HG03558 (cell line): Measurements from ENCODE around the gene SLC16A12.
"Not testable (repeated sequence)": the region's sequence is repeated elsewhere in the genome, so short reads cannot be mapped to it uniquely, and the experiment has no call there.

Experiments
- ATAC-seq: cut with Tn5 transposase; IDR thresholded peaks from one replicate; pipeline ENCODE4 v1.9.1; 2021; ENCODE audit warnings: moderate number of reproducible peaks; ENCODE audit not compliant: unreplicated experiment; ENCODE audit errors: extremely low read depth

SLC16A12 gene

DNA sequence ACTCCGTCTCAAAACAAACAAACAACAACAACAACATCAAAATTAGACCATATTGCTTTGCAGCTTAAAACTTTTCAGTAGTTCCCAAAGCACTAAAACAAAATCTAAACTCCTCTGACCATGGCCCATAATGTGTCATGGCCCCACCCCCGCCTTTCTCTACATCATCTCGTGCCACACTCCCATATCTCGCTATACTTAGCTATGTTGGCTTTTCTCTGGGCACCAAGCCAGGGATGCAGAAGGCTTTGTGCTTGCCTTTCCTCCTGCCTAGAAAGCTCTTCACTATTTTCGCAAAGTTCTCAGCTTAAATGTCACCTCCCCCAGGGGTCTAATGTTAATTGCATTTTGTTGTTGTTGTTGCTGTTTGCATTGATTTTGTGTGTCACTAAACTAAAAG is 15.1 kb upstream of the SLC16A12 start:
- no peak for ATAC-seq

DNA sequence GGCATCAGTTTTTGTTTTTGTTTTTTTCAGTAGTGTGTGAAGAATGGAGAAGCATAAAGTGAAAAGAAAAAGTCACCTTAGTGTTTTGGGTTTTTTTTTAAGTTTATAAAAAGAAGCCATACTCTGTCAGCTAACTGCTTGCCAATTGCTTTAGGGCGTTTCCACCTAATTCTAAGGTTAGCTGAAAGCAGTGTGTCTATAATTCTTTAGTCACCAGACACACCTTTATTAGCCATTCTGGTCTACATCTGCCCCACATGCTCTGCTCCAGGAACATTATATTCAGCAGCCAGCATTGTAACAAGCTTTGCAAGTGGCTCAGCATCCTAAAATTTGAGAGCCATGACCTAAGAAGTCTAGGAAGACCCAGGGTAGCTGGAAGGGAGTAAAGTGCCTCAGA is 14.1 kb upstream of the SLC16A12 start:
- no peak for ATAC-seq

GRCh38 chr10:89548673-89549072 is 13.3 kb upstream of the SLC16A12 start:
- ATAC-seq = no peak

DNA sequence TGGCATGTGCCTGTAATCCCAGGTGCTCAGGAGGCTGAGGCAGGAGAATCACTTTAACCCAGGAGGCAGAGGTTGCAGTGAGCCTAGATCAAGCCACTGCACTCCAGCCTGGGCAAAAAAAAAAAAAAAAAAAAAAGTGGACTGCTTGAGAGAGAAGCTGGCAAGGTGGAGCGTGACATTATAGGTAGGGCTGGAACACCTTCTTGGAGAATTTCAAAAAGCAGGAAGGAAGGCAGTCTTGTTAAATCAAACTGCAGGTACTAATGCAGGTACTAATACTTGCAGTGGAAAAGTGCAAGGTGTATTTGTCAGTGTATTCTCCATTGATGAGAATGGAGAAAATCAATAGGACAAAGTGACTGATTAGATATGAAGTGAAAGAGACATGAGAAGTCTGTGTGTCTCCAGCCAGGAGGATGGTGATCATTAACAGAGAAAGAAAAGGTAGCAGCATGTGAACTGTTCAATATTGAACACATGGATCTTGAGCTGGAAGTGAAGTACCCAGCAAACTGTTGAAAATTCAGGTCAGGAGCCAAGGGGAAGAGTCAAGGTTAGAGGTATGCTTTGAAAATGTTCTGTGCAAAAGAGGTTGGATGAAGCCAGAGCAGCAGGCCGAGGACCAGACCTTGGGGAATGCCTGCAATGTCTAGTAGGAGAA is 12.6 kb upstream of the SLC16A12 start:
- ATAC-seq = no peak

DNA sequence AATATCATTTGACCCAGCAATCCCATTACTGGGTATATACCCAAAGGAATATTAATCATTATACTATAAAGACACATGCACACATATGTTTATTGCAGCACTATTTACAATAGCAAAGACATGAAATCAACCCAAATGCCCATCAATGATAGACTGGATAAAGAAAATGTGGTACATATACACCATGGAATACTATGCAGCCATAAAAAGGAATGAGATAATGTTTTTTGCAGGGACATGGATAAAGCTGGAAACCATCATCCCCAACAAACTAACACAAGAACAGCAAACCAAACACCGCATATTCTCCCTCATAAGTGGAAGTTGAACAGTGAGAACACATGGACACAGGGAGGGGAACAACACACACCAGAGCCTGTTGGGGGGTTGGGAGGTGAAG is 11.3 kb upstream of the SLC16A12 start:
- ATAC-seq = not testable (repeated sequence)

DNA sequence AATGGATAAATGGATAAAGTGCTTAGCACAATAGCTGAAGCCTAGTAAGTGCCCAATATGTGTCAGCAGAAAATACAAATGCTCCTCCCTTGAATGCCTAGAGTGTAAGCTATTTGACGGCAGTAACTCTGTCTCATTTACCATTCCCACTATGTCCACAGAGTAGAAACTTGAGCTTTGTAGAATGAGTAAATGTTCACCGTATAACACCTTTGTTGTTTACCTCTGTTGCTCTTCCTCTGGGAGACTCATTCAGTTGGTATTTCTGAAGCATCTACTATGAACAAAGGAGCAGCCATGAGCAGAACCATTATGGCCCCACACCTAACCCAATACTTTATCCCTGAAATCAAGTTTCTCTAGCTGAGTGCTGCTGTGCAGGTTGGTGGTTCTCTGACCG is 8.4 kb upstream of the SLC16A12 start:
- ATAC-seq = no peak

DNA sequence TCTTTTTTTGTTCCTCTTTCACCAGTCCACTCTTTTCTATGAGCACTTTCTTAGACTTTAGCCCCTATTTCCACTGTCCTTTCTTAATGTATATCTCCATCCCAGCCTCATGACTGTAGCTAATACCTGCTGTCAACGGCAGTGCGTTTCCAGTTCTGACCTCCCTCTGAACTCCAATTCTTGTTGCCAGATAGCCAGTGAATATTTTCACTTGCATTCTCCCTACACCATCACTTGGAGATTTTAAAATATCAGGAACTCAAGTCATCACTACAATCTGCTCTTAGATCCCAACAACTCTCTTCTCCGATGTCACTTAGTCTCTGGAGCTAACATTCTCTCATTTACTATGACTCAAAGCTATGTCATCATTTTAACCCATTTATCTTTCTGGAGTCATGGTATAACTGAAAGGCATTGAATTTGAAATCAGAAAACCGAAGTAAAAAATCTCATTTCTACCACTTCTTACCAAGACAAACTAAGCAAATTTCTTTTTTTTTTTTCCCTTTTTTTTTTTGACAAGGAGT is 5.1 kb upstream of the SLC16A12 start:
- ATAC-seq = no peak

GRCh38 chr10:89537364-89537763 is 2.0 kb upstream of the SLC16A12 start:
- no peak for ATAC-seq

DNA sequence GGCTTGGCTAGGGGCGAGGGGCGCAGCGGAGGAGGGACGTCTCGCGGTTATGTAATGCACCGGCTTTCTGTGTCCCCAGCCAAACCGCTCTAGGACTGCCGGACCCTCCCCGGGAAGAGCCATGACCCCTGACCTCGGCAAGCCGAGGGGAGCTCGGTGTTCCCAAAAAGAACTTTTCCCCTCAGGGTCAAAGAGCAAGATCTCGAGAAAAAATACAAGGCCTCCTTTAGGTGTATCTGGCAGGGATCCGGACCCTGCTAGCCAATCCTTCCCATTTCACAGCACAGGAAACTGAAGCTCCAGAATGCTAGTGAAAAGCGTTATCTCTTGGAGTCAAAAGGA is 590 bp upstream of the SLC16A12 start:
- ATAC-seq = no peak

GRCh38 chr10:89534826-89535166 is 598 bp downstream of the SLC16A12 start:
- no peak for ATAC-seq

DNA sequence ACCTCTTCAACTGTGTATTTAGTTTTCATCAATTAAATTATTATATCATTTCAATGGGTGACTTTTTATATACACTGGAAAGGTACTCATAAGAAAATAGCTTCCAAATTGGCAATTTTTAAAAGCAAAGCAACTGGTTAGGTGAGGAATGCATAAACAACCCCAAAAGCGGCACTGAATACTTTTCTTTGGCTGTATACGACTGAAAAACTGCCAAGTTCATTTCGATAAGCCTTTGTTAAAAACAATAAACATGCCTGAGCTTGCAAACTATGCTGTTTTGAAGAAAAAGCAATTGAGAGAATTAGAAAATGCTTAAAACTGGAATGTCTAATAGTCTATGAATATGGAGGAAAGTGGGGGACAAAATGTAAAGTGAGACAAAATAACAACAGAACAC is 2.9 kb downstream of the SLC16A12 start:
- ATAC-seq = no peak

DNA sequence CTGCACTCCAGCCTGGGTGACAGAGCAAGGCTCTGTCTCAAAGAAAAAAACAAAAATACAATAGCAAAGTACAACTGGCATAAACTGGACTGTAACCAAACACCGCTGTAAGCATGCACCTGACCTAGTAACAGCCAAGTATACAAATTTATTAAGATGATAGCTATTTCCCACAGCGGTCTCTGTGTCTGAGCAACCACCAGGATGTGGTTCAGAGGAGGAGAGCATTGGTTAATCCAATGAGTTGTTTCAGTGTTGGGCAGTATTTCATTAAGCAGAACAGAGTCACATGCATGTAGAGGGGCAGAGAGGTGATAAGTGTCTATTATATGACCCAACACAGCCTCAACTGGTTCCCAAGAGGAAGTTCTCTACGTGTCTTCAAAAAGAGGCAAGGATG is 4.0 kb downstream of the SLC16A12 start:
- ATAC-seq = no peak

- ATAC-seq = not testable (repeated sequence)
These were observed 5.7 kb downstream of the SLC16A12 start for GRCh38 chr10:89529711-89530110.

GRCh38 chr10:89526358-89526757 is 9.0 kb downstream of the SLC16A12 start:
- ATAC-seq = no peak

GRCh38 chr10:89525556-89525955 is 9.8 kb downstream of the SLC16A12 start:
- ATAC-seq = no peak

GRCh38 chr10:89524279-89524678 is 11.1 kb downstream of the SLC16A12 start:
- no peak for ATAC-seq

- no peak for ATAC-seq
These were observed 12.1 kb downstream of the SLC16A12 start for GRCh38 chr10:89523274-89523673.

DNA sequence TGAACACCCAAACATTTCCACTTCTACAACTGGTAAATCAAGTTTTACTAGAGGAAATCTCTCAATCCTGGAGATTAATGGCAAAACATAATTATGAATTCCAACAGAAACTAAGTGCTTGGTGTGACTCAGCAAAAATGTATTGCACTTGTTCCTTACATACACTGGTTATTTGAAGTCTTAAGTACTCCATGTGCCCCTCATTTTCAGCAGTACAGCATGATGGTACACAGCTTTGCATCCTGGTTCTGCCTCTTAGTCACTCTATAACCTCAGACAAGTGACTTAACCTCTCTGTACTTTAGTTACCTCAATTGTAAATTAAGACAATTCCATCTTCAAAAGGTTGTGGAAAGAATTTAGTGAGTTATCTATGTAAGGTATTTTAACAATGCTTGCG is 12.9 kb downstream of the SLC16A12 start:
- no peak for ATAC-seq

DNA sequence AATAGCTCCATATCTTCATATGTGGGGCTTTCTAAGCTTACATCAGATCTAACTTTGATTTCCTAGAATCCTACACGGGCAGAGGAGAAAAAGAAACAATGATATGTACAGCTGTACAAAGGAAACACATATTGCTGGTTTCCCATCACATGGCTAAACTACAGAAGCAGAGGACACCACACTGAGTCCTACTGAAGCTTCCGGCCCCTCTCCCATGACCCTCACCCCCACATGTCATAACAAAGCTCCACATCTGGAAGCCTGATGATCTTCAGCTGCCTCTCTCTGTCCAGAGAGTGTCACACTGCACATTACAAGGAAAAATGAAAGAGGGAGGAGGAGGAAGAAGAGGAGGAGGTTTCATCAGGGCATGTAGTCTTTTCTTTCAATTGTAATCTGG is 14.0 kb downstream of the SLC16A12 start:
- ATAC-seq = no peak

- no peak for ATAC-seq
These were observed 14.7 kb downstream of the SLC16A12 start for GRCh38 chr10:89520706-89521105.

GRCh38 chr10:89518876-89519842 is 16.2 kb downstream of the SLC16A12 start:
- no peak for ATAC-seq

- no peak for ATAC-seq
These were observed 17.3 kb downstream of the SLC16A12 start for GRCh38 chr10:89518108-89518507.
